Measurements from ENCODE around the gene MARCHF10.

- TF ChIP-seq CTCF (IDR thresholded peaks at IDR 0.05; ENCODE audit: poor library complexity) (no peak), EZH2 (IDR thresholded peaks at IDR 0.05; ENCODE audit: borderline replicate concordance) (no peak)
Observed at GRCh38 chr17:62775876-62776275, 32.2 kb downstream of the MARCHF10 start.

Data from hepatocyte (in vitro differentiated cells).